HG03460 (cell line): ENCODE measurements around the gene UGT2B7.
"Not testable (repeated sequence)": the region's sequence is repeated elsewhere in the genome, so short reads cannot be mapped to it uniquely, and the experiment has no call there.

Experiments used
- ATAC-seq: cut with Tn5 transposase; IDR thresholded peaks from one replicate; pipeline ENCODE4 v1.9.1; 2021; ENCODE audit not compliant: unreplicated experiment

The UGT2B7 gene

GRCh38 chr4:69078852-69079251 is 17.4 kb upstream of the UGT2B7 start:
- ATAC-seq: no peak

- ATAC-seq: no peak
Observed at GRCh38 chr4:69088473-69088872, 7.8 kb upstream of the UGT2B7 start.

GRCh38 chr4:69089388-69089787 is 6.9 kb upstream of the UGT2B7 start:
- ATAC-seq: no peak

- peak; percentile 55 for ATAC-seq
Observed at GRCh38 chr4:69092190-69092589, 4.1 kb upstream of the UGT2B7 start.

- no peak for ATAC-seq
Observed at GRCh38 chr4:69092980-69093568, 3.2 kb upstream of the UGT2B7 start.

- no peak for ATAC-seq
Observed at GRCh38 chr4:69093681-69094080, 2.6 kb upstream of the UGT2B7 start.

GRCh38 chr4:69095301-69095731 is 958 bp upstream of the UGT2B7 start:
- peak; percentile 46 for ATAC-seq

GRCh38 chr4:69096810-69097209 is 536 bp downstream of the UGT2B7 start:
- no peak for ATAC-seq

GRCh38 chr4:69098470-69098869 is 2.2 kb downstream of the UGT2B7 start:
- ATAC-seq: no peak

GRCh38 chr4:69099910-69100309 is 3.6 kb downstream of the UGT2B7 start:
- ATAC-seq: no peak

GRCh38 chr4:69102668-69103067 is 6.4 kb downstream of the UGT2B7 start:
- not testable (repeated sequence) for ATAC-seq

- ATAC-seq: no peak
Observed at GRCh38 chr4:69104719-69105275, 8.5 kb downstream of the UGT2B7 start.

GRCh38 chr4:69115151-69115850 is 19.0 kb downstream of the UGT2B7 start:
- not testable (repeated sequence) for ATAC-seq

- ATAC-seq: no peak
Observed at GRCh38 chr4:69115851-69116213, 19.6 kb downstream of the UGT2B7 start.

- ATAC-seq: no peak
Observed at GRCh38 chr4:69116645-69117321, 20.5 kb downstream of the UGT2B7 start.

- ATAC-seq: no peak
Observed at GRCh38 chr4:69120870-69121269, 24.6 kb downstream of the UGT2B7 start.

GRCh38 chr4:69122476-69122875 is 26.2 kb downstream of the UGT2B7 start:
- ATAC-seq: no peak

- no peak for ATAC-seq
Observed at GRCh38 chr4:69124941-69125340, 28.7 kb downstream of the UGT2B7 start.

GRCh38 chr4:69126024-69126423 is 29.8 kb downstream of the UGT2B7 start:
- no peak for ATAC-seq

- ATAC-seq: no peak
Observed at GRCh38 chr4:69133993-69134392, 37.7 kb downstream of the UGT2B7 start.

- no peak for ATAC-seq
Observed at GRCh38 chr4:69134471-69134870, 38.2 kb downstream of the UGT2B7 start.

- ATAC-seq: no peak
Observed at GRCh38 chr4:69141320-69141719, 45.0 kb downstream of the UGT2B7 start.
